Activated naive CD4-positive, alpha-beta T cell treated with anti-CD3 and anti-CD28 coated beads for 36 hours (primary cell): ENCODE data around the gene PSMD11. TPM values are rescaled to one million over a fixed set of nuclear protein-coding genes. Genes with fewer than 3 reads are reported as not detected.

Source experiments
- CTCF ChIA-PET: fragments of 350-600 bp; sonication (Branson Sonifier 250); formaldehyde crosslinking; loops from one replicate; lab custom pipeline; 2021; ENCODE audit warnings: antibody characterized with exemption; lab: Charles Lee
- DNase-seq: peaks from one replicate; pipeline ENCODE4 v3.0.0-alpha.2; 2020
- H3K27ac Mint-ChIP-seq: one replicate; pipeline ENCODE4 v1.8.0; 2021; ENCODE audit warnings: mild to moderate bottlenecking, mixed read lengths
- H3K27me3 Mint-ChIP-seq: one replicate; pipeline ENCODE4 v1.8.0; 2021; ENCODE audit warnings: low read depth, mixed read lengths
- H3K36me3 Mint-ChIP-seq: one replicate; pipeline ENCODE4 v1.8.0; 2021; ENCODE audit warnings: low read depth, mixed read lengths
- H3K4me1 Mint-ChIP-seq: one replicate; pipeline ENCODE4 v1.8.0; 2021; ENCODE audit warnings: low read depth, mixed read lengths
- H3K4me3 Mint-ChIP-seq: one replicate; pipeline ENCODE4 v1.8.0; 2021; ENCODE audit warnings: mild to moderate bottlenecking, moderate library complexity, mixed read lengths
- H3K9me3 Mint-ChIP-seq: one replicate; pipeline ENCODE4 v1.8.0; 2021; ENCODE audit warnings: mixed read lengths
- intact Hi-C: fragments of 100-400 bp; cut with micrococcal nuclease; formaldehyde crosslinking; loops from one replicate; pipeline ENCODE4 v1.15.1; 2023
- total RNA-seq, 2 experiments: library from RNA; stranded (reverse); gene quantifications; one replicate each; pipeline ENCODE4 v1.2.3, GENCODE V29; 2021

The PSMD11 gene
- total RNA-seq, 2 experiments from 2014 or later, result 132 to 145 TPM

DNA sequence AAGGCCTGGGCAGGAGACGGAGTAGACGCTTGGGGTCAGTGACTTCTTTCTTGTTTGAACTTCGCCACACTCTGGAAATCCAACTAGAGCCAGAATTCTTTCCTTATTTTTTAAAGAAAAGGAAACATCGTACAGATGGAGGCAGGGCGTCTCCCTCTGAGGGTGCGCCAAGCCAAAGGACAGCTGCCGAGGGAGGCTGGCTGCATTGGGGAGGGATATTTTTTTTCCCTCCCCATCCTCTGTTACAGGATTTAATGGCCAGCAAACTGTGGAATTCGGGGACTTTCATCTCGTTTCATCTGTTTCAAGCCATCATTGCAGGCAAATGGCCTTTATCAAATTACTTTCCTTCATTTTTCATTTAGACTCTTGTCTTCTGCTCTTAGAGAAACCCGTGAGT lies 58.4 kb downstream of the PSMD11 start:
- H3K27ac Mint-ChIP-seq, result peak overlapping the region; percentile 97
- H3K4me3 Mint-ChIP-seq, result peak overlapping the region; percentile 47
- no peaks in the 10 kb centered on the region for H3K27me3 Mint-ChIP-seq
- H3K36me3 Mint-ChIP-seq, result peaks cover 2% of the 10 kb centered on the region
- DNase-seq, result no peak
- H3K4me1 Mint-ChIP-seq, result peaks cover 70% of the 10 kb centered on the region
- intact Hi-C loops, result loop anchor here (1.0 kb wide), 4 partner anchors 12 to 62 kb away; no protein-coding TSS in a partner anchor
- no peaks in the 10 kb centered on the region for H3K9me3 Mint-ChIP-seq
- CTCF ChIA-PET, result no interaction called here

DNA sequence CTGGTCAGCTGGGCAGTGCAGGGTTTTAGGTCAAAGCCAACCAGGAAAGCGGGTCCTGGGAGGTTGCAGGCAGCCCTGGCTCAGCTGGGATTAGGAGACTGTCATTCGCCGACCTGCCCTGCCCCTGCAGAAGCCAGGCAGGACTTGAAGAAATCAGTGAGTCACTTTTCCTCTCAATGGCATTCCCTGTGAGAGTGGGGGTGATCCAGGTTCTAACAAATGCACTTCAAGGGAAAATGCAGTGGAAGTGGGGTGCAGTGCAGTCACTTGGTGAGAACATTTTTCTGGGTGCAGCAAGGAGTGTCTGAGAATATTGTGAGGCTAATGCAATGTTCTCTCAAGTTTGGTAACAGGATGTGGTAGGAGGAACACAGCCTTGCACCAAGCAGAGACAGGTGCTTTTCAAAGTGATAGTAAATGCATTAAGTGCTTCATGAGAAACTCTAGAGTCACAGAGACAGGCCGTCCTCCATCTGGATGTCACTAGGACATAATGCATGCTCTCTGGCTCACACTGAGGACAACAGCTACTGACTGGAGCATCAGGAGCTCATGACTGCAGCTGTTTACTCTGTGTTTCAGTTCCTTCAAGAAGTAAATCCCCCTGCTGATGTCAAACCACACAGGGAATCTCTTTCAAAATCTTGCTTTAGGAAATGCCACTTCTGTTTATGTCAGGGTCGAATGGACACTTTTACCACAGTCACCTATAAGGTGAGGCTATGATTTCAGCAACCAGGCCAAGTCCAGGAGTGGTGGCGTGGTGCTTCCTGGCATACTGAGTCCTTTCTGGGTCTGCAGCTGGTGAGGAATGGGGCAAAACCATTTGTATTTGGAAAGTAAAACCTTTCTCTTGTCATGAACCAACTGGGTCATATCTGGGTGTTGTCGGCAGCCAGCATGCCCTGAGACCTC lies 59.2 kb downstream of the PSMD11 start:
- peak overlapping the region; percentile 47 for H3K4me3 Mint-ChIP-seq
- peaks cover 2% of the 10 kb centered on the region for H3K36me3 Mint-ChIP-seq
- peaks cover 76% of the 10 kb centered on the region for H3K4me1 Mint-ChIP-seq
- H3K27ac Mint-ChIP-seq, result peak overlapping the region; percentile 97
- peak; percentile 83 for DNase-seq
- H3K9me3 Mint-ChIP-seq, result no peaks in the 10 kb centered on the region
- intact Hi-C loops, result loop anchor here (1.0 kb wide), 4 partner anchors 12 to 61 kb away; no protein-coding TSS in a partner anchor
- no peaks in the 10 kb centered on the region for H3K27me3 Mint-ChIP-seq
- CTCF ChIA-PET, result interaction anchor here (1.0 to 1.1 kb wide), 3 partner anchors 12 to 19 kb away, joined by 3 to 4 read pairs (median 3); no protein-coding TSS in a partner anchor

DNA sequence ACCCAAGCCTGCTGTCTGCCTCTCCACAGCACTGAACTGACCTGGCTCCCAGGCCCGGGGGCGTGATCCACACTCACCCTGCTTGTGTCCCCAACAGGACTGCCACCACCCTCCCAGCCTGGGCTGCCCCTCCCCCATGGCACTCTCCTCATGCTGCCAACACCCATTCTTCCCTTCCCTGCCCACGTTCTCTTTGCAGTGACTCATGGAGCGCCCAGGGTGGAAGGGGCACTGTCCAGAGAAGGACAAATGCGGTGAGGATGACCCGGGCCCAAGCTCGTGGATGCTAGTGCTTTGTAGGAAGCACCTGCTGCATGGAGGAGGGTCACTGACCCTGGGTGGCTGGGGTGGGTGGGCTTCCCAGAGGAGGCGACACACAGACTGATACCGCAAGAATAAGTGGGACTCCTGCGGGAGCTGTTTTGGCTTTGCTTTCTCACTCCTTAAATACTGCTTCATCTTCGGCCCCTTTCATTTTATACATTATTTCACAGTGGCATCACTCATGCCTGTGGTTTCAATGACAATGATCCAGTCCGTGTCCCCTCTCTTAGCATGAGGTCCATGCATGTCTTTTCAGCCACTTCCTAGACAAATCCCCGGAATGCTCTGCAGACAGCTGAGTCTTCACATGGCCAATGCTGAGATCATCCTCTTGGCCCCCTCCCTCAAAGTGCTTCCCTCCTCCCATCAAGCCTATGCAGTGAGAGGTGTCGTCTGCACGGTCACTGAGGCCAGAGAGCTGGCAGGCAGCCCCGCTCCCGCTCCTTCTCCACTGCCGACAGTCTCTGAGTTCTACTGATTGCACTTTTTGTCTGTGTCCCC lies 60.1 kb downstream of the PSMD11 start:
- intact Hi-C loops, result no loop called here
- Mint-ChIP-seq H3K9me3 (no peaks in the 10 kb centered on the region), H3K4me1 (peaks cover 80% of the 10 kb centered on the region), H3K36me3 (peaks cover 2% of the 10 kb centered on the region), H3K27ac (peak overlapping the region; percentile 97), H3K27me3 (no peaks in the 10 kb centered on the region), H3K4me3 (peak overlapping the region; percentile 47)
- DNase-seq, result peak; percentile 54
- CTCF ChIA-PET, result interaction anchor here (0.6 to 1.1 kb wide), 6 partner anchors 13 to 41 kb away, joined by 3 to 4 read pairs (median 3); no protein-coding TSS in a partner anchor

GRCh38 chr17:32508926-32509325 lies 64.6 kb downstream of the PSMD11 start:
- H3K4me1 Mint-ChIP-seq, result peaks cover 66% of the 10 kb centered on the region
- H3K27me3 Mint-ChIP-seq, result no peaks in the 10 kb centered on the region
- no peak for DNase-seq
- CTCF ChIA-PET, result interaction anchor here (0.7 to 1.5 kb wide), 3 partner anchors 8 to 99 kb away, joined by 3 to 4 read pairs (median 4); no protein-coding TSS in a partner anchor
- no peaks in the 10 kb centered on the region for H3K36me3 Mint-ChIP-seq
- peak overlapping the region; percentile 59 for H3K27ac Mint-ChIP-seq
- no peaks in the 10 kb centered on the region for H3K9me3 Mint-ChIP-seq
- intact Hi-C loops, result no loop called here
- no peak overlapping the region for H3K4me3 Mint-ChIP-seq

GRCh38 chr17:32510466-32510865 lies 66.2 kb downstream of the PSMD11 start:
- H3K9me3 Mint-ChIP-seq, result no peaks in the 10 kb centered on the region
- no peak for DNase-seq
- no peak overlapping the region for H3K4me3 Mint-ChIP-seq
- no peak overlapping the region for H3K27ac Mint-ChIP-seq
- no peaks in the 10 kb centered on the region for H3K36me3 Mint-ChIP-seq
- intact Hi-C loops, result no loop called here
- no peaks in the 10 kb centered on the region for H3K27me3 Mint-ChIP-seq
- peaks cover 61% of the 10 kb centered on the region for H3K4me1 Mint-ChIP-seq
- CTCF ChIA-PET, result interaction anchor here (0.6 to 1.0 kb wide), 2 partner anchors 26 to 92 kb away, joined by 3 to 6 read pairs; no protein-coding TSS in a partner anchor

DNA sequence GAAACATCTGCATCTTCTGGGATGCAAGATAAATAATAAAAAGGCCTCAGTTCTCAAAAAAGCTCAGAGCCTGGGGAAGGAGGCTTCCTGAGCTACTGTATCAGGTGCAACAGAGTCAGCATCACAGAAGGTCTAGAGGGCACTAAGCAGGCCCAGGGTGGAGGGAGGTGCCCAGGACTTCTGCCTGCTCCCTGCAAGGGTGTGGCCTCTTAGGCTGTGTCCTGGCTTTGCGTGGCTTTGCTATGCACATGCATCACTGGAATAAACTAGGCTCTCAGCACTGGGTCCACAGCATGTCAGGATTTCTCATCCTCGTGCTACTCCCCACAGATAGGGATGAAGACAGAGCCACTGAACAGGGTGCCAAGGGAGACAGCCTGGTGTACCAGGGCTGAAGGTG lies 68.0 kb downstream of the PSMD11 start:
- intact Hi-C loops, result no loop called here
- H3K9me3 Mint-ChIP-seq, result no peaks in the 10 kb centered on the region
- H3K4me1 Mint-ChIP-seq, result peaks cover 64% of the 10 kb centered on the region
- CTCF ChIA-PET, result interaction anchor here (0.7 to 1.2 kb wide), 3 partner anchors 22 to 28 kb away, joined by 3 read pairs; no protein-coding TSS in a partner anchor
- no peaks in the 10 kb centered on the region for H3K27me3 Mint-ChIP-seq
- H3K27ac Mint-ChIP-seq, result no peak overlapping the region
- no peaks in the 10 kb centered on the region for H3K36me3 Mint-ChIP-seq
- no peak overlapping the region for H3K4me3 Mint-ChIP-seq
- DNase-seq, result no peak

DNA sequence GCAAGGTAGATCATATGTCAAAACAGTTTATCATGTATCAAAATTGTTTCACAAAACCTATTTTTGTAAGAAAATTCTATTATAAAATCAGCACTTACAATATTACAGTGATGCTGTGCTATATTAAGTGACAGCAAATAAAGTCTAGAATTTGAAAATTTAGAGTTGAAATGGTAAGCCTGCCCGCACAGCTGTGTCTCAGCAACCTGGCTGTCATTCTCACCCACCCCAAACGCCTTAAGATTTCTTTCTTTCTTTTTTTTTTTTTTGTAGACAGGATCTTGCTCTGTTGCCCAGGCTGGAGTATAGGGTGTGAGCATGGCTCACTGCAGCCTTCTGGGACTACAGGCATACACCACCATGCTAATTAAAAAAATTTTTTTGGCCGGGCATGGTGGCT lies 69.3 kb downstream of the PSMD11 start:
- Mint-ChIP-seq H3K27ac (no peak overlapping the region), H3K4me3 (no peak overlapping the region), H3K4me1 (peaks cover 64% of the 10 kb centered on the region), H3K9me3 (no peaks in the 10 kb centered on the region), H3K36me3 (no peaks in the 10 kb centered on the region), H3K27me3 (no peaks in the 10 kb centered on the region)
- CTCF ChIA-PET, result interaction anchor here (0.5 to 1.2 kb wide), 3 partner anchors 26 to 96 kb away, joined by 3 read pairs; no protein-coding TSS in a partner anchor
- no peak for DNase-seq
- intact Hi-C loops, result no loop called here

GRCh38 chr17:32514606-32515005 lies 70.3 kb downstream of the PSMD11 start:
- peak overlapping the region; percentile 81 for H3K27ac Mint-ChIP-seq
- H3K36me3 Mint-ChIP-seq, result peaks cover 3% of the 10 kb centered on the region
- no peaks in the 10 kb centered on the region for H3K9me3 Mint-ChIP-seq
- H3K4me1 Mint-ChIP-seq, result peaks cover 63% of the 10 kb centered on the region
- intact Hi-C loops, result loop anchor here (1.0 kb wide), 2 partner anchors 9 to 11 kb away; no protein-coding TSS in a partner anchor
- H3K27me3 Mint-ChIP-seq, result no peaks in the 10 kb centered on the region
- no peak overlapping the region for H3K4me3 Mint-ChIP-seq
- DNase-seq, result no peak
- CTCF ChIA-PET, result no interaction called here

- Mint-ChIP-seq H3K4me3 (no peak overlapping the region), H3K27ac (peak overlapping the region; percentile 81), H3K4me1 (peaks cover 70% of the 10 kb centered on the region), H3K9me3 (no peaks in the 10 kb centered on the region), H3K27me3 (no peaks in the 10 kb centered on the region), H3K36me3 (peaks cover 3% of the 10 kb centered on the region)
- intact Hi-C loops, result loop anchor here (1.0 kb wide), 2 partner anchors 7 to 13 kb away; no protein-coding TSS in a partner anchor
- CTCF ChIA-PET, result interaction anchor here (0.8 to 1.9 kb wide), 5 partner anchors 24 to 43 kb away, joined by 3 to 7 read pairs (median 3); no protein-coding TSS in a partner anchor
- peak; percentile 61 for DNase-seq
Observed at GRCh38 chr17:32515677-32516383, 71.5 kb downstream of the PSMD11 start.

DNA sequence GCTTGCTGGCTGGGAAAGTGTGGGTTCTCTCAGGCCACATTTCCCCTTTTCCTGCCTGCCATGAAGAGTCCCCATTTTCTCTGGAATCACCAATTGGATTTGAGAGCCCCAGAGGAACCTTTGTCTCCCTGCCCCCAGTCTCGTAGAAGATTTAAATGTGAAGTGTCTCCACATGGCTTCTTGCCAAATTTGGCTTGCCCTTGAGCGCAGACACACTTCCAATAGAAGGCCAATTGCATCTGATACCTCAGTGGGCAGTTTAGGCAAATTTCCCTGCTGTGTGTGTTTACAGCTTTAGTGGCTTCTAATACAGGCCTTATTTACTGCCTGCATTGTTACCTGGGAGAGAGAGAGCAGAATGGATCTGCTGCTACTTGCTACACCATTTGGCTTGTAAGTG lies 72.1 kb downstream of the PSMD11 start:
- Mint-ChIP-seq H3K27me3 (no peaks in the 10 kb centered on the region), H3K27ac (peak overlapping the region; percentile 81)

More for the DNA sequence above, 72.1 kb downstream of the PSMD11 start:
- peaks cover 73% of the 10 kb centered on the region for H3K4me1 Mint-ChIP-seq
- H3K36me3 Mint-ChIP-seq, result peaks cover 3% of the 10 kb centered on the region
- H3K9me3 Mint-ChIP-seq, result no peaks in the 10 kb centered on the region
- intact Hi-C loops, result no loop called here
- CTCF ChIA-PET, result interaction anchor here (0.6 to 4.4 kb wide), 5 partner anchors 8 to 84 kb away, joined by 3 to 22 read pairs (median 4); partner anchors contain the start of gene CDK5R1
- no peak for DNase-seq
- no peak overlapping the region for H3K4me3 Mint-ChIP-seq
